GM12892 (cell line): Measurements from ENCODE around the gene KLHDC10.

Source experiments
- POLR2A ChIP-seq: IDR thresholded peaks from 2 replicates; pipeline ENCODE4 v1.6.1; 2011; ENCODE audit warnings: low read depth, low read length, control low read depth
- POLR2AphosphoS5 ChIP-seq: IDR thresholded peaks from 2 replicates; pipeline ENCODE4 v1.6.1; 2011; ENCODE audit warnings: low read depth, low read length, control low read depth
- TAF1 ChIP-seq: IDR thresholded peaks from 2 replicates; pipeline ENCODE4 v1.6.1; 2011; ENCODE audit warnings: low read depth, mild to moderate bottlenecking, control low read depth, low read length, borderline replicate concordance

DNA sequence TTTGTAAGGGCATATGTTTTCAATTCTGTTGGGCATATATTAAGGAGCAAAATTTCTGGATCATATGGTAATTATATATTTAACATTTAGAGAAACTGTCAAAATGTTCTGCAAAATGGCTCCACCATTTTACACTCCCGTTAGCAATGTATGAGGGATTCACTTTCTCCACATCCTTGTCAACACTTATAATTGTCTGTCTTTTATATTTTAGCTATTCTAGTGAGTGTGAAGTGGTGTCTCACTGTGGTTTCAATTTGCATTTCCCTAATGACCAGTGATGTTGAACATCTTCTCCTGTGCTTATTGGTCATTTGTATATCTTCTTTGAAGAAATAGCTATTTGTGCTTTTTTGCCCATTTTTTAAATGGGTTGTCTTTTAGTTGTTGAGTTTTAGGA, 8.1 kb upstream of the KLHDC10 start:
- TF ChIP-seq POLR2AphosphoS5: no peak
- TF ChIP-seq POLR2A: no peak
- no peak for TF ChIP-seq TAF1
